Lower lobe of right lung (tissue), 2 donors: Measurements from ENCODE around the gene GPBAR1. TPM values are rescaled to one million over a fixed set of nuclear protein-coding genes. Genes with fewer than 3 reads are reported as not detected.
A peak's percentile ranks its signal among the peaks of the same experiment; 100 is the strongest.

Source experiments
- ATAC-seq, 2 donors: fragments of 200-7000 bp; cut with Tn5 transposase; one replicate each; pipeline ENCODE4 v1.9.1; 2020 to 2022; ENCODE audit warnings: mild to moderate bottlenecking in 2 of 2, moderate library complexity in 2 of 2
- DNase-seq: peaks from one replicate; pipeline ENCODE4 v3.0.0-alpha.2; 2020
- H3K27ac ChIP-seq: fragments of 200-600 bp; one replicate; pipeline ENCODE4 v1.8.0; 2022
- H3K27me3 ChIP-seq: fragments of 200-600 bp; one replicate; pipeline ENCODE4 v1.8.0; 2022; ENCODE audit warnings: low read depth
- H3K36me3 ChIP-seq: fragments of 200-600 bp; one replicate; pipeline ENCODE4 v1.8.0; 2022; ENCODE audit warnings: mild to moderate bottlenecking
- H3K4me1 ChIP-seq: fragments of 200-600 bp; one replicate; pipeline ENCODE4 v1.8.0; 2022
- H3K4me3 ChIP-seq: fragments of 200-600 bp; one replicate; pipeline ENCODE4 v1.8.0; 2022; ENCODE audit warnings: mild to moderate bottlenecking
- H3K9me3 ChIP-seq: fragments of 200-600 bp; one replicate; pipeline ENCODE4 v1.8.0; 2022
- intact Hi-C: fragments of 100-400 bp; cut with DNase I; formaldehyde crosslinking; loops from one replicate; pipeline ENCODE4 v1.11.0; 2022
- microRNA-seq: library from miRNA; unstranded; fragments of <30 nt; microRNA quantifications from one replicate; pipeline ENCODE4 v1.2.0, GENCODE V29; 2020; ENCODE audit warnings: borderline number of aligned reads
- total RNA-seq: library from RNA; stranded (reverse); fragmentation: NEBNext Ultra II Directional; extraction: Animal tissue kit (Norgen Biotek cat#: 25700); gene quantifications from one replicate; pipeline ENCODE4 v1.2.1, GENCODE V29; 2021
- TF ChIP-seq, protein P1 (sequence below): fragments of 200-600 bp; IDR thresholded peaks from one replicate; pipeline ENCODE4 v1.8.0; 2022; ENCODE audit warnings: antibody characterized with exemption, mild to moderate bottlenecking
- donor health status: DM: no; HTN: yes; CAD: no; lungs with severe emphysema.

Gene GPBAR1
- total RNA-seq, 1 donor from 2014 or later, result 4.6 TPM

- peaks cover 9% of the 10 kb centered on the region for H3K4me1 ChIP-seq
- no peak overlapping the region for H3K4me3 ChIP-seq
- H3K27ac ChIP-seq, result peak overlapping the region; percentile 61
- intact Hi-C loops, result no loop called here
- H3K27me3 ChIP-seq, result no peaks in the 10 kb centered on the region
- ATAC-seq (peak; percentile 54 to 68), DNase-seq (no peak)
- TF ChIP-seq, protein P1, sequence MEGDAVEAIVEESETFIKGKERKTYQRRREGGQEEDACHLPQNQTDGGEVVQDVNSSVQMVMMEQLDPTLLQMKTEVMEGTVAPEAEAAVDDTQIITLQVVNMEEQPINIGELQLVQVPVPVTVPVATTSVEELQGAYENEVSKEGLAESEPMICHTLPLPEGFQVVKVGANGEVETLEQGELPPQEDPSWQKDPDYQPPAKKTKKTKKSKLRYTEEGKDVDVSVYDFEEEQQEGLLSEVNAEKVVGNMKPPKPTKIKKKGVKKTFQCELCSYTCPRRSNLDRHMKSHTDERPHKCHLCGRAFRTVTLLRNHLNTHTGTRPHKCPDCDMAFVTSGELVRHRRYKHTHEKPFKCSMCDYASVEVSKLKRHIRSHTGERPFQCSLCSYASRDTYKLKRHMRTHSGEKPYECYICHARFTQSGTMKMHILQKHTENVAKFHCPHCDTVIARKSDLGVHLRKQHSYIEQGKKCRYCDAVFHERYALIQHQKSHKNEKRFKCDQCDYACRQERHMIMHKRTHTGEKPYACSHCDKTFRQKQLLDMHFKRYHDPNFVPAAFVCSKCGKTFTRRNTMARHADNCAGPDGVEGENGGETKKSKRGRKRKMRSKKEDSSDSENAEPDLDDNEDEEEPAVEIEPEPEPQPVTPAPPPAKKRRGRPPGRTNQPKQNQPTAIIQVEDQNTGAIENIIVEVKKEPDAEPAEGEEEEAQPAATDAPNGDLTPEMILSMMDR, result no peak
- no peaks in the 10 kb centered on the region for H3K36me3 ChIP-seq
- no peaks in the 10 kb centered on the region for H3K9me3 ChIP-seq
Measured at GRCh38 chr2:218312267-218312756, 51.5 kb downstream of the GPBAR1 start.

- Histone ChIP-seq H3K4me1 (peaks cover 9% of the 10 kb centered on the region), H3K27ac (peak overlapping the region; percentile 61), H3K36me3 (no peaks in the 10 kb centered on the region), H3K27me3 (no peaks in the 10 kb centered on the region), H3K9me3 (no peaks in the 10 kb centered on the region), H3K4me3 (no peak overlapping the region)
- intact Hi-C loops, result no loop called here
- ATAC-seq, result peak in 1 of 2 donors; percentile 49
- no peak for DNase-seq
- TF ChIP-seq, protein P1, result no peak
Measured at GRCh38 chr2:218313356-218313755, 52.5 kb downstream of the GPBAR1 start.

Small RNA genes within 50 kb of the gene (microRNA-seq; reads per million reads assigned to microRNA genes)
- 4.0 reads per million for gene MIR6513

Other genes starting within 250 kb of the GPBAR1 start
- not detected for gene RUFY4, start 191.8 kb upstream of the GPBAR1 start, total RNA-seq
- gene CXCR2, start 135.0 kb upstream of the GPBAR1 start, total RNA-seq, result 20.1 TPM
- gene CXCR1, start 94.1 kb upstream of the GPBAR1 start, total RNA-seq, result 10.4 TPM
- gene ARPC2, start 43.8 kb upstream of the GPBAR1 start, total RNA-seq, result 382 TPM
- 58.8 TPM for gene AAMP, start 9.1 kb downstream of the GPBAR1 start, total RNA-seq
- 65.8 TPM for gene PNKD, start 9.5 kb downstream of the GPBAR1 start, total RNA-seq
- gene TMBIM1, start 31.5 kb downstream of the GPBAR1 start, total RNA-seq, result 300 TPM
- gene CATIP, start 95.8 kb downstream of the GPBAR1 start, total RNA-seq, result 5.6 TPM
- 419 TPM for gene SLC11A1, start 121.3 kb downstream of the GPBAR1 start, total RNA-seq
- 168 TPM for gene CTDSP1, start 138.9 kb downstream of the GPBAR1 start, total RNA-seq
- 0.41 TPM for gene VIL1, start 158.1 kb downstream of the GPBAR1 start, total RNA-seq